Melanocyte of skin (primary cell): ENCODE results near the gene JPH2. TPM values are rescaled to one million over a fixed set of nuclear protein-coding genes. Genes with fewer than 3 reads are reported as not detected.

Experiments
- total RNA-seq, 2 donors: library from RNA; depleted of rRNA; stranded (reverse); fragments of >200 nt; gene quantifications; 2 replicates each; pipeline ENCODE4 v1.2.3, GENCODE V29; 2012

JPH2 gene
- total RNA-seq: under 1 TPM; under 0.01 to 0.33 TPM

GRCh38 chr20:44187054-44187771 lies at the start of gene JPH2:
Gene JPH2, minus strand, starts transcription at chr20:44187188. Its CDS starts 483 bp downstream, at chr20:44186705.

GRCh38 chr20:44210406-44211176 lies 23.6 kb upstream of the JPH2 start, which contains the start of gene OSER1:
Gene OSER1, minus strand, starts transcription at chr20:44210771. Its CDS starts 3,814 bp downstream, at chr20:44206957.

Other genes with a start within 250 kb of the JPH2 start
- gene OSER1, start 23.6 kb upstream of the JPH2 start, total RNA-seq: 10 to 100 TPM; 33.4 to 46.0 TPM
- gene GDAP1L1, start 60.1 kb upstream of the JPH2 start, total RNA-seq: not detected
- 1 to 10 TPM; 4.5 to 6.0 TPM for gene FITM2, start 124.0 kb upstream of the JPH2 start, total RNA-seq
- not detected for gene R3HDML, start 149.9 kb upstream of the JPH2 start, total RNA-seq
- gene HNF4A, start 168.5 kb upstream of the JPH2 start, total RNA-seq: under 1 TPM in 1 of 2 donors, not detected in 1; 0.33 TPM